Trophoblast cell (in vitro differentiated cells and primary cell): ENCODE results near the gene KANK4.
A peak's percentile ranks its signal among the peaks of the same experiment; 100 is the strongest.

Experiments used
- DNase-seq, 2 donors: peaks; one replicate each; pipeline ENCODE4 v3.0.0-alpha.2; 2016
- H2AFZ ChIP-seq: 2 replicates; pipeline ENCODE4 v1.6.1; 2013; ENCODE audit warnings: low read length, moderate library complexity, mild to moderate bottlenecking; ENCODE audit not compliant: insufficient read depth, poor library complexity
- H2AK5ac ChIP-seq: 2 replicates; pipeline ENCODE4 v1.6.1; 2013; ENCODE audit warnings: mild to moderate bottlenecking, low read length
- H2BK120ac ChIP-seq: 2 replicates; pipeline ENCODE4 v1.6.1; 2013; ENCODE audit warnings: low read length, mild to moderate bottlenecking, moderate library complexity; ENCODE audit not compliant: insufficient read depth, poor library complexity
- H2BK12ac ChIP-seq: 2 replicates; pipeline ENCODE4 v1.6.1; 2013; ENCODE audit warnings: mild to moderate bottlenecking, low read length, moderate library complexity
- H2BK5ac ChIP-seq: 2 replicates; pipeline ENCODE4 v1.6.1; 2013; ENCODE audit warnings: low read length, low read depth, moderate library complexity, mild to moderate bottlenecking; ENCODE audit not compliant: poor library complexity
- H3K14ac ChIP-seq: 2 replicates; pipeline ENCODE4 v1.6.1; 2013; ENCODE audit warnings: mild to moderate bottlenecking, low read length
- H3K18ac ChIP-seq: 2 replicates; pipeline ENCODE4 v1.6.1; 2013; ENCODE audit warnings: mild to moderate bottlenecking, low read length
- H3K23ac ChIP-seq: 2 replicates; pipeline ENCODE4 v1.6.1; 2013; ENCODE audit warnings: low read length
- H3K27ac ChIP-seq: 2 replicates; pipeline ENCODE4 v1.5.1; 2013; ENCODE audit warnings: low read depth, mild to moderate bottlenecking, inconsistent platforms, low read length, moderate library complexity
- H3K27me3 ChIP-seq: 2 replicates; pipeline ENCODE4 v1.6.1; 2013; ENCODE audit warnings: inconsistent platforms, mild to moderate bottlenecking, low read length, moderate library complexity; ENCODE audit not compliant: insufficient read depth
- H3K36me3 ChIP-seq, 2 experiments: 1 replicate in 1 of 2; 2 replicates in 1 of 2; pipeline ENCODE4 v1.6.1; 2013; ENCODE audit warnings: low read length in 2 of 2, mild to moderate bottlenecking in 2 of 2, moderate library complexity in 1 of 2; ENCODE audit not compliant: insufficient read depth in 2 of 2, control insufficient read depth in 1 of 2
- H3K4ac ChIP-seq: 2 replicates; pipeline ENCODE4 v1.6.1; 2013; ENCODE audit warnings: low read depth, mild to moderate bottlenecking, low read length, moderate library complexity
- H3K4me1 ChIP-seq, 2 experiments: 1 replicate in 1 of 2; 2 replicates in 1 of 2; pipeline ENCODE4 v1.6.1; 2013; ENCODE audit warnings: low read length in 2 of 2, mild to moderate bottlenecking in 2 of 2, moderate library complexity in 1 of 2; ENCODE audit not compliant: insufficient read depth in 2 of 2, control insufficient read depth in 1 of 2
- H3K4me2 ChIP-seq: 2 replicates; pipeline ENCODE4 v1.6.1; 2013; ENCODE audit warnings: inconsistent platforms, mild to moderate bottlenecking, low read length, moderate library complexity
- H3K4me3 ChIP-seq: 2 replicates; pipeline ENCODE4 v1.5.1; 2013; ENCODE audit warnings: mild to moderate bottlenecking, low read depth, low read length, inconsistent platforms
- H3K79me1 ChIP-seq: one replicate; pipeline ENCODE4 v1.6.1; 2013; ENCODE audit warnings: low read length
- H3K79me2 ChIP-seq: 2 replicates; pipeline ENCODE4 v1.6.1; 2013; ENCODE audit warnings: low read length, mild to moderate bottlenecking; ENCODE audit not compliant: control insufficient read depth, insufficient read depth, poor library complexity
- H3K9ac ChIP-seq: 2 replicates; pipeline ENCODE4 v1.6.1; 2013; ENCODE audit warnings: mild to moderate bottlenecking, low read length
- H3K9me3 ChIP-seq: 2 replicates; pipeline ENCODE4 v1.6.1; 2013; ENCODE audit warnings: low read depth, mild to moderate bottlenecking, control low read depth, inconsistent platforms, low read length; ENCODE audit not compliant: insufficient read depth
- H4K12ac ChIP-seq: 2 replicates; pipeline ENCODE4 v1.6.1; 2013; ENCODE audit warnings: low read depth, mild to moderate bottlenecking, low read length, moderate library complexity
- H4K8ac ChIP-seq: 2 replicates; pipeline ENCODE4 v1.6.1; 2013; ENCODE audit warnings: low read depth, mild to moderate bottlenecking, low read length, moderate library complexity
- H4K91ac ChIP-seq: one replicate; pipeline ENCODE4 v1.6.1; 2013; ENCODE audit warnings: low read depth, mild to moderate bottlenecking, low read length, moderate library complexity
- WGBS: extraction: QIAGEN DNeasy Blood & Tissue Kit; methylation state at CpG from one replicate; pipeline ENCODE4 v1.1.7; 2013; ENCODE audit warnings: missing lambda C conversion rate; ENCODE audit not compliant: insufficient read length, insufficient coverage; ENCODE audit errors: extremely low coverage; 5-methylcytosine and 5-hydroxymethylcytosine counted together

The KANK4 gene

GRCh38 chr1:62230718-62231117, 88.5 kb downstream of the KANK4 start:
- peak overlapping the region; percentile 90 for H3K27ac ChIP-seq
- no peak overlapping the region for H4K8ac ChIP-seq
- no peaks in the 10 kb centered on the region for H3K9me3 ChIP-seq
- no peak overlapping the region for H3K23ac ChIP-seq
- H3K4ac ChIP-seq: no peak overlapping the region
- peaks cover 20% of the 10 kb centered on the region for H3K79me1 ChIP-seq
- H3K4me1 ChIP-seq: peaks cover 31 to 41% of the 10 kb centered on the region in 2 experiments
- H2BK120ac ChIP-seq: no peak overlapping the region
- H2BK12ac ChIP-seq: no peak overlapping the region
- H4K91ac ChIP-seq: peak overlapping the region; percentile 64
- H3K18ac ChIP-seq: no peak overlapping the region
- no peak overlapping the region for H2AFZ ChIP-seq
- no peak overlapping the region for H2AK5ac ChIP-seq
- H3K4me2 ChIP-seq: no peak overlapping the region
- no peak overlapping the region for H4K12ac ChIP-seq
- peak overlapping the region; percentile 60 for H2BK5ac ChIP-seq
- peaks cover 8 to 12% of the 10 kb centered on the region in 2 experiments for H3K36me3 ChIP-seq
- H3K14ac ChIP-seq: no peak overlapping the region
- no peak overlapping the region for H3K9ac ChIP-seq
- DNase-seq: peak; percentile 99
- no peak overlapping the region for H3K4me3 ChIP-seq
- no peaks in the 10 kb centered on the region for H3K27me3 ChIP-seq
- no CpG with 5 or more reads among the region's 5 CpGs for WGBS
- peaks cover 2% of the 10 kb centered on the region for H3K79me2 ChIP-seq

DNA sequence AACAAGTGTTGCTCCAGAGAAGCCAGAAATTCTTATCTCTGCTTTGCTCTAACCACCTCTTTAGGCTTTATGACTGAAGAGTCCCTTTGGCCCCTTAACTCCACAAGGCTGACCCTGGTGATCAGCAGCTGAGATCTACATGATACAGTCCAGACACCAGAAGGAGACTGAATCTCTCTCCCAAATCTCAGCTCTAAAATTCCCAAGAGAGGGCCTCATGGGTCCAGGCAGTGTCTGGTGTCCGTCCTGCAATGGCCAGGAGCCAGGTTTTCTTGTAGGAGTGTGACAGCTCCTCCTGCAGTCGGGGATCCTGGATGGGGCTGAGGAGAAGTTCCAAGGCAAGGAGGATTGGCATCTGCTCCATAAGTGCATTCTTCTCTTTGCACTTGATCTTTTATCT, 89.3 kb downstream of the KANK4 start:
- H3K23ac ChIP-seq: no peak overlapping the region
- peak overlapping the region; percentile 29 for H3K4me2 ChIP-seq
- no peaks in the 10 kb centered on the region for H3K9me3 ChIP-seq
- H4K91ac ChIP-seq: no peak overlapping the region
- H3K14ac ChIP-seq: no peak overlapping the region
- peaks cover 31 to 41% of the 10 kb centered on the region in 2 experiments for H3K4me1 ChIP-seq
- peak overlapping the region; percentile 61 for H2BK120ac ChIP-seq
- H2BK5ac ChIP-seq: no peak overlapping the region
- no peak overlapping the region for H4K8ac ChIP-seq
- H3K79me2 ChIP-seq: peaks cover 2% of the 10 kb centered on the region
- no peak overlapping the region for H4K12ac ChIP-seq
- WGBS: no CpG with 5 or more reads among the region's 2 CpGs
- H3K27ac ChIP-seq: peak overlapping the region; percentile 90
- H3K36me3 ChIP-seq: peaks cover 8 to 15% of the 10 kb centered on the region in 2 experiments
- peaks cover 20% of the 10 kb centered on the region for H3K79me1 ChIP-seq
- no peak overlapping the region for H3K18ac ChIP-seq
- H2AK5ac ChIP-seq: no peak overlapping the region
- H2BK12ac ChIP-seq: no peak overlapping the region
- no peak overlapping the region for H3K9ac ChIP-seq
- H2AFZ ChIP-seq: no peak overlapping the region
- H3K4ac ChIP-seq: no peak overlapping the region
- no peaks in the 10 kb centered on the region for H3K27me3 ChIP-seq
- no peak overlapping the region for H3K4me3 ChIP-seq
- DNase-seq: peak; percentile 63 to 67

DNA sequence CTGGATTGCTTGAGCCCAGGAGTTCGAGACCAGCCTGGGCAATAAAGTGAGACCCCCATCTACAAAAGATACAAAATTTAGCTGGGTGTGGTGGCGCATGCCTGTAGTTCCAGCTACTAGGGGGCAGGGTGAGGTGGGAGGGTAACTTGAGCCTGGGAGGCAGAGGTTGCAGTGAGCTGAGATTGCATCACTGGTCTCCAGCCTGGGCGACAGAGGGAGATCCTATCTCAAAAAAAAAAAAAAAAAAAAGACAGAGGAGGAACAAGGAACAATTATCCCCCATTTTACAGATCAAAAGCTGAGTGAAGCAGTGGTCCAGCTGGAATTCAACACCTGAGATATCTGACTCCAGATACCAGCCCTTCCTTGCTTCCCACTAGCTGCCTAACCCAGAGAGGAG, 89.8 kb downstream of the KANK4 start:
- Histone ChIP-seq H3K27ac (peak overlapping the region; percentile 90), H2BK12ac (peak overlapping the region; percentile 25), H3K14ac (no peak overlapping the region), H3K36me3 (peaks cover 8 to 15% of the 10 kb centered on the region in 2 experiments), H4K12ac (no peak overlapping the region), H3K9ac (no peak overlapping the region), H3K4me3 (no peak overlapping the region), H3K79me1 (peaks cover 20% of the 10 kb centered on the region), H3K4me1 (peaks cover 29 to 39% of the 10 kb centered on the region in 2 experiments), H2BK5ac (peak overlapping the region; percentile 71), H3K27me3 (no peaks in the 10 kb centered on the region), H3K4ac (no peak overlapping the region), H2AFZ (no peak overlapping the region), H3K4me2 (peak overlapping the region; percentile 29), H3K18ac (no peak overlapping the region), H3K79me2 (peaks cover 2% of the 10 kb centered on the region), H4K91ac (peak overlapping the region; percentile 79), H3K9me3 (no peaks in the 10 kb centered on the region), H4K8ac (no peak overlapping the region), H2AK5ac (no peak overlapping the region), H2BK120ac (peak overlapping the region; percentile 80), H3K23ac (no peak overlapping the region)
- no CpG with 5 or more reads among the region's 3 CpGs for WGBS
- peak in 1 of 2 donors; percentile 12 for DNase-seq

- DNase-seq: no peak
- Histone ChIP-seq H3K23ac (no peak overlapping the region), H4K91ac (peak overlapping the region; percentile 79), H3K79me1 (peaks cover 20% of the 10 kb centered on the region), H2BK12ac (peak overlapping the region; percentile 93), H3K4me2 (no peak overlapping the region), H3K18ac (peak overlapping the region; percentile 67), H3K79me2 (peaks cover 2% of the 10 kb centered on the region), H2BK120ac (peak overlapping the region; percentile 80), H2BK5ac (peak overlapping the region; percentile 89), H4K12ac (peak overlapping the region; percentile 35), H3K36me3 (peaks cover 6 to 15% of the 10 kb centered on the region in 2 experiments), H3K27ac (peak overlapping the region; percentile 90), H2AK5ac (peak overlapping the region; percentile 71), H2AFZ (no peak overlapping the region), H3K14ac (peak overlapping the region; percentile 79), H3K9me3 (no peaks in the 10 kb centered on the region), H3K4me1 (peaks cover 29 to 39% of the 10 kb centered on the region in 2 experiments), H3K27me3 (no peaks in the 10 kb centered on the region), H3K4me3 (no peak overlapping the region), H3K4ac (peak overlapping the region; percentile 72), H4K8ac (peak overlapping the region; percentile 55), H3K9ac (no peak overlapping the region)
- no CpG with 5 or more reads among the region's 4 CpGs for WGBS
Observed at GRCh38 chr1:62228883-62229187, 90.4 kb downstream of the KANK4 start.
